ENCODE data around the gene APEH. TPM values are rescaled to one million over a fixed set of nuclear protein-coding genes. Genes with fewer than 3 reads are reported as not detected.

Gene APEH
- total RNA-seq, 1 donor from 2014 or later: 105 TPM

GRCh38 chr3:49662720-49663413 lies 11.3 kb upstream of the APEH start:
- peaks cover 12% of the 10 kb centered on the region for H3K4me1 Mint-ChIP-seq (ENCODE audit: unreplicated experiment)
- H3K9me3 Mint-ChIP-seq (ENCODE audit: unreplicated experiment): no peaks in the 10 kb centered on the region
- no peak overlapping the region for H3K4me3 Mint-ChIP-seq (ENCODE audit: unreplicated experiment)

GRCh38 chr3:49663831-49664230 lies 10.3 kb upstream of the APEH start:
- TF ChIP-seq, protein P1, sequence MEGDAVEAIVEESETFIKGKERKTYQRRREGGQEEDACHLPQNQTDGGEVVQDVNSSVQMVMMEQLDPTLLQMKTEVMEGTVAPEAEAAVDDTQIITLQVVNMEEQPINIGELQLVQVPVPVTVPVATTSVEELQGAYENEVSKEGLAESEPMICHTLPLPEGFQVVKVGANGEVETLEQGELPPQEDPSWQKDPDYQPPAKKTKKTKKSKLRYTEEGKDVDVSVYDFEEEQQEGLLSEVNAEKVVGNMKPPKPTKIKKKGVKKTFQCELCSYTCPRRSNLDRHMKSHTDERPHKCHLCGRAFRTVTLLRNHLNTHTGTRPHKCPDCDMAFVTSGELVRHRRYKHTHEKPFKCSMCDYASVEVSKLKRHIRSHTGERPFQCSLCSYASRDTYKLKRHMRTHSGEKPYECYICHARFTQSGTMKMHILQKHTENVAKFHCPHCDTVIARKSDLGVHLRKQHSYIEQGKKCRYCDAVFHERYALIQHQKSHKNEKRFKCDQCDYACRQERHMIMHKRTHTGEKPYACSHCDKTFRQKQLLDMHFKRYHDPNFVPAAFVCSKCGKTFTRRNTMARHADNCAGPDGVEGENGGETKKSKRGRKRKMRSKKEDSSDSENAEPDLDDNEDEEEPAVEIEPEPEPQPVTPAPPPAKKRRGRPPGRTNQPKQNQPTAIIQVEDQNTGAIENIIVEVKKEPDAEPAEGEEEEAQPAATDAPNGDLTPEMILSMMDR (IDR thresholded peaks at IDR 0.05): no peak
- H3K4me3 Mint-ChIP-seq (ENCODE audit: unreplicated experiment): no peak overlapping the region
- H3K27me3 Mint-ChIP-seq (ENCODE audit: unreplicated experiment): no peaks in the 10 kb centered on the region
- DNase-seq (ENCODE audit: extremely low spot score, unreplicated experiment): no peak
- H3K4me1 Mint-ChIP-seq (ENCODE audit: unreplicated experiment): peaks cover 22% of the 10 kb centered on the region
- no peaks in the 10 kb centered on the region for H3K36me3 Mint-ChIP-seq (ENCODE audit: unreplicated experiment)
- no peak overlapping the region for H3K27ac Mint-ChIP-seq (ENCODE audit: unreplicated experiment)
- H3K9me3 Mint-ChIP-seq (ENCODE audit: unreplicated experiment): no peaks in the 10 kb centered on the region

More at GRCh38 chr3:49662720-49663413, 11.3 kb upstream of the APEH start:
- H3K27me3 Mint-ChIP-seq (ENCODE audit: unreplicated experiment): no peaks in the 10 kb centered on the region
- DNase-seq (ENCODE audit: extremely low spot score, unreplicated experiment): no peak
- H3K27ac Mint-ChIP-seq (ENCODE audit: unreplicated experiment): no peak overlapping the region
- TF ChIP-seq, protein P1 (IDR thresholded peaks at IDR 0.05): no peak
- no peaks in the 10 kb centered on the region for H3K36me3 Mint-ChIP-seq (ENCODE audit: unreplicated experiment)

GRCh38 chr3:49664300-49664699 lies 9.9 kb upstream of the APEH start:
- no peak overlapping the region for H3K4me3 Mint-ChIP-seq (ENCODE audit: unreplicated experiment)
- no peaks in the 10 kb centered on the region for H3K9me3 Mint-ChIP-seq (ENCODE audit: unreplicated experiment)
- no peak overlapping the region for H3K27ac Mint-ChIP-seq (ENCODE audit: unreplicated experiment)
- DNase-seq (ENCODE audit: extremely low spot score, unreplicated experiment): no peak
- peaks cover 27% of the 10 kb centered on the region for H3K4me1 Mint-ChIP-seq (ENCODE audit: unreplicated experiment)
- no peaks in the 10 kb centered on the region for H3K27me3 Mint-ChIP-seq (ENCODE audit: unreplicated experiment)
- no peaks in the 10 kb centered on the region for H3K36me3 Mint-ChIP-seq (ENCODE audit: unreplicated experiment)
- TF ChIP-seq, protein P1 (IDR thresholded peaks at IDR 0.05): no peak

DNA sequence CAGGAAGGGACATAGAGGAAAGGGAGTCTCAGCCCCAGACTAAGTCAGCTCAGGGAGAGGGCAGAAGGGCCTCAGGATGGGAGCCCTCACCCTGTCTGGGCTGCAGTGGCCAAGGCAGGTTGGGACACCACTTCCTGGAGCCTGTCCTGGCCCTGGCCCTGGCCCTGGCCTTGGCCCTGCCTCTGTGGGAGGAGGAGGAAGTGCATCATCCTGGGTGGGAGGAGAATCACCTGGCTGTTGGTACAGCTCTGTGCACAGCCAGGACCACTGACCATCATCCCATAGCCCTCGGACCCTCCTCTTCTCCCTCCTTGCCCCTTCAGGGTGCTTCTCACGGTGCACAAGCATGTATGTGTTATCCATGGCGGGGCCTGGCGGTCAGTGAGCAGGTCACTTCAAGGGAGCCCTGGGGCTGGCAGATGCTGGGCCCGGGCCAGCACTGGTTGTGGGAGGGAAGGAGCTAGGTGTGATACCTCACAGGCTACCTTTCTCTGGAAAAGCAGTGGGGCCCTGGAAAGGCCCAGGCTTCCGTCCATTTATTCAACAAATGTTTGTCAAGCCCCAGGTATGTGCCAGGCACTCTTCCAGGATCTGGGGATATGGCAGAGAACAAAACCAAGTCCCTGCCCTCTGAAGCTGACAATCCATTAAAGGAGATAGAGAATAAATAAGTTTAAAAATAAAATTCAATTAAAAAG lies 8.2 kb upstream of the APEH start:
- DNase-seq (ENCODE audit: extremely low spot score, unreplicated experiment): no peak
- H3K4me1 Mint-ChIP-seq (ENCODE audit: unreplicated experiment): peaks cover 29% of the 10 kb centered on the region
- no peaks in the 10 kb centered on the region for H3K9me3 Mint-ChIP-seq (ENCODE audit: unreplicated experiment)
- no peak overlapping the region for H3K27ac Mint-ChIP-seq (ENCODE audit: unreplicated experiment)
- TF ChIP-seq, protein P1 (IDR thresholded peaks at IDR 0.05): no peak
- no peaks in the 10 kb centered on the region for H3K36me3 Mint-ChIP-seq (ENCODE audit: unreplicated experiment)
- H3K4me3 Mint-ChIP-seq (ENCODE audit: unreplicated experiment): no peak overlapping the region
- no peaks in the 10 kb centered on the region for H3K27me3 Mint-ChIP-seq (ENCODE audit: unreplicated experiment)

- no peak for DNase-seq (ENCODE audit: extremely low spot score, unreplicated experiment)
These were observed 7.6 kb upstream of the APEH start for GRCh38 chr3:49666592-49666991.

More at GRCh38 chr3:49666592-49666991, 7.6 kb upstream of the APEH start:
- Mint-ChIP-seq H3K36me3 (ENCODE audit: unreplicated experiment) (no peaks in the 10 kb centered on the region), H3K9me3 (ENCODE audit: unreplicated experiment) (no peaks in the 10 kb centered on the region), H3K4me3 (ENCODE audit: unreplicated experiment) (no peak overlapping the region), H3K27me3 (ENCODE audit: unreplicated experiment) (no peaks in the 10 kb centered on the region), H3K27ac (ENCODE audit: unreplicated experiment) (peak overlapping the region; percentile 27), H3K4me1 (ENCODE audit: unreplicated experiment) (peaks cover 29% of the 10 kb centered on the region)
- TF ChIP-seq, protein P1 (IDR thresholded peaks at IDR 0.05): no peak

Data from osteocyte (in vitro differentiated cells).